Measurements from ENCODE around the gene BTBD10. TPM values are rescaled to one million over a fixed set of nuclear protein-coding genes. Genes with fewer than 3 reads are reported as not detected.

Gene BTBD10
- total and polyA plus RNA-seq, 2 experiments from 2014 or later, result 21.3 to 44.1 TPM

GRCh38 chr11:13354335-13354734 lies 108.7 kb downstream of the BTBD10 start:
- Histone ChIP-seq H3K27me3 (no peaks in the 10 kb centered on the region), H3K36me3 (replicated peaks; ENCODE audit: insufficient read depth, low read depth) (no peaks in the 10 kb centered on the region)

DNA sequence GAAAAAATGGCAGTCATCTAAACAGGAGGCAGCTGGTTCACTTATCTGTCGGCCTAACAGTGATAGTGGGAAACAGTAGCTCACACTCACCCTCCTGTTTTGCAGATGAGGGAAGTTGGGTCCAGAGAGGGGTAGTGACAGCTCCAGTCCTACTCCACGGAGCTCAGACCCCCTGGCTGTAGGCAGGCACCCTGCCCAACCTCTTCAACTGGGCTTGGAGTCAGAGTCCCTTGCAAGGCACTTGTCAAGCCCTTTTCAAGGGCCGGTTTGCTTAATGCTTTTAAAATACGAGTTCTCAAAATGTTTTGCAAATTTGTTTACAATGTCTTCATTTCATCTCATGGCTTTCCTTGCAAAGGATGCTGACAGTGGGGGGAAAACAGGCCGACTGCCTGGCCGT lies 110.3 kb downstream of the BTBD10 start:
- WGBS (ENCODE audit: low lambda C conversion rate, missing lambda C conversion rate), result 84% methylated on average over 6 of the region's 6 CpGs

More at GRCh38 chr11:13354335-13354734, 108.7 kb downstream of the BTBD10 start:
- H3K9me2 ChIP-seq (replicated peaks; ENCODE audit: insufficient read depth), result no peaks in the 10 kb centered on the region
- TF ChIP-seq, protein P1, sequence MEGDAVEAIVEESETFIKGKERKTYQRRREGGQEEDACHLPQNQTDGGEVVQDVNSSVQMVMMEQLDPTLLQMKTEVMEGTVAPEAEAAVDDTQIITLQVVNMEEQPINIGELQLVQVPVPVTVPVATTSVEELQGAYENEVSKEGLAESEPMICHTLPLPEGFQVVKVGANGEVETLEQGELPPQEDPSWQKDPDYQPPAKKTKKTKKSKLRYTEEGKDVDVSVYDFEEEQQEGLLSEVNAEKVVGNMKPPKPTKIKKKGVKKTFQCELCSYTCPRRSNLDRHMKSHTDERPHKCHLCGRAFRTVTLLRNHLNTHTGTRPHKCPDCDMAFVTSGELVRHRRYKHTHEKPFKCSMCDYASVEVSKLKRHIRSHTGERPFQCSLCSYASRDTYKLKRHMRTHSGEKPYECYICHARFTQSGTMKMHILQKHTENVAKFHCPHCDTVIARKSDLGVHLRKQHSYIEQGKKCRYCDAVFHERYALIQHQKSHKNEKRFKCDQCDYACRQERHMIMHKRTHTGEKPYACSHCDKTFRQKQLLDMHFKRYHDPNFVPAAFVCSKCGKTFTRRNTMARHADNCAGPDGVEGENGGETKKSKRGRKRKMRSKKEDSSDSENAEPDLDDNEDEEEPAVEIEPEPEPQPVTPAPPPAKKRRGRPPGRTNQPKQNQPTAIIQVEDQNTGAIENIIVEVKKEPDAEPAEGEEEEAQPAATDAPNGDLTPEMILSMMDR (IDR thresholded peaks at IDR 0.05; ENCODE audit: poor library complexity), result peak; percentile 9
- no peak for TF ChIP-seq EZH2phosphoT487 (IDR thresholded peaks at IDR 0.05; ENCODE audit: low read depth, severe bottlenecking, unreplicated experiment)
- 74% methylated on average over 6 of the region's 6 CpGs for WGBS (ENCODE audit: low lambda C conversion rate, missing lambda C conversion rate)
- no peak for DNase-seq (ENCODE audit: low spot score)
- H3K9me3 ChIP-seq (ENCODE audit: low read depth), result no peaks in the 10 kb centered on the region
- no peaks in the 10 kb centered on the region for H4K20me1 ChIP-seq (ENCODE audit: insufficient read depth, poor library complexity, severe bottlenecking)
- no peaks in the 10 kb centered on the region for H3K79me2 ChIP-seq
- H3K4me2 ChIP-seq, result no peak overlapping the region
- no peaks in the 10 kb centered on the region for H3K4me1 ChIP-seq (ENCODE audit: insufficient read depth)
- no peak overlapping the region for H3K4me3 ChIP-seq
- H2AFZ ChIP-seq, result no peak overlapping the region
- H3K27ac ChIP-seq, result no peak overlapping the region

GRCh38 chr11:13349581-13349980 lies 113.4 kb downstream of the BTBD10 start:
- DNase-seq (ENCODE audit: low spot score), result no peak
- WGBS (ENCODE audit: low lambda C conversion rate, missing lambda C conversion rate), result 90% methylated on average over 6 of the region's 6 CpGs
- H3K9me3 ChIP-seq (ENCODE audit: low read depth), result no peaks in the 10 kb centered on the region
- H2AFZ ChIP-seq, result no peak overlapping the region
- no peaks in the 10 kb centered on the region for H3K27me3 ChIP-seq
- H3K27ac ChIP-seq, result no peak overlapping the region
- TF ChIP-seq EZH2 (IDR thresholded peaks at IDR 0.05; ENCODE audit: borderline replicate concordance), result no peak
- TF ChIP-seq EZH2phosphoT487 (IDR thresholded peaks at IDR 0.05; ENCODE audit: low read depth, severe bottlenecking, unreplicated experiment), result no peak
- TF ChIP-seq, protein P1 (IDR thresholded peaks at IDR 0.05; ENCODE audit: poor library complexity), result no peak
- no peaks in the 10 kb centered on the region for H3K4me1 ChIP-seq (ENCODE audit: insufficient read depth)
- no peaks in the 10 kb centered on the region for H3K9me2 ChIP-seq (replicated peaks; ENCODE audit: insufficient read depth)
- no peak overlapping the region for H3K4me3 ChIP-seq
- H3K79me2 ChIP-seq, result no peaks in the 10 kb centered on the region
- H3K4me2 ChIP-seq, result no peak overlapping the region
- no peaks in the 10 kb centered on the region for H4K20me1 ChIP-seq (ENCODE audit: insufficient read depth, poor library complexity, severe bottlenecking)
- no peaks in the 10 kb centered on the region for H3K36me3 ChIP-seq (replicated peaks; ENCODE audit: insufficient read depth, low read depth)

More for the DNA sequence above, 110.3 kb downstream of the BTBD10 start:
- no peak overlapping the region for H3K27ac ChIP-seq
- no peak overlapping the region for H2AFZ ChIP-seq
- no peaks in the 10 kb centered on the region for H3K79me2 ChIP-seq
- no peaks in the 10 kb centered on the region for H3K36me3 ChIP-seq (replicated peaks; ENCODE audit: insufficient read depth, low read depth)
- no peaks in the 10 kb centered on the region for H3K27me3 ChIP-seq
- no peaks in the 10 kb centered on the region for H4K20me1 ChIP-seq (ENCODE audit: insufficient read depth, poor library complexity, severe bottlenecking)
- no peak for DNase-seq (ENCODE audit: low spot score)
- H3K4me3 ChIP-seq, result no peak overlapping the region
- H3K9me2 ChIP-seq (replicated peaks; ENCODE audit: insufficient read depth), result no peaks in the 10 kb centered on the region
- H3K4me1 ChIP-seq (ENCODE audit: insufficient read depth), result no peaks in the 10 kb centered on the region
- no peaks in the 10 kb centered on the region for H3K9me3 ChIP-seq (ENCODE audit: low read depth)
- H3K4me2 ChIP-seq, result no peak overlapping the region
- TF ChIP-seq, protein P1 (IDR thresholded peaks at IDR 0.05; ENCODE audit: poor library complexity), result no peak
- TF ChIP-seq EZH2phosphoT487 (IDR thresholded peaks at IDR 0.05; ENCODE audit: low read depth, severe bottlenecking, unreplicated experiment) (no peak), EZH2 (IDR thresholded peaks at IDR 0.05; ENCODE audit: borderline replicate concordance) (no peak)

GRCh38 chr11:13349046-13349445 lies 114.0 kb downstream of the BTBD10 start:
- H3K79me2 ChIP-seq, result no peaks in the 10 kb centered on the region
- no peak overlapping the region for H3K27ac ChIP-seq
- WGBS (ENCODE audit: low lambda C conversion rate, missing lambda C conversion rate), result 93% methylated on average over 6 of the region's 6 CpGs
- no peak for TF ChIP-seq EZH2 (IDR thresholded peaks at IDR 0.05; ENCODE audit: borderline replicate concordance)
- TF ChIP-seq, protein P1 (IDR thresholded peaks at IDR 0.05; ENCODE audit: poor library complexity), result no peak
- no peak for TF ChIP-seq EZH2phosphoT487 (IDR thresholded peaks at IDR 0.05; ENCODE audit: low read depth, severe bottlenecking, unreplicated experiment)
- no peak overlapping the region for H3K4me3 ChIP-seq
- no peaks in the 10 kb centered on the region for H3K9me3 ChIP-seq (ENCODE audit: low read depth)
- H3K4me1 ChIP-seq (ENCODE audit: insufficient read depth), result no peaks in the 10 kb centered on the region
- no peaks in the 10 kb centered on the region for H3K9me2 ChIP-seq (replicated peaks; ENCODE audit: insufficient read depth)
- H4K20me1 ChIP-seq (ENCODE audit: insufficient read depth, poor library complexity, severe bottlenecking), result no peaks in the 10 kb centered on the region
- H3K4me2 ChIP-seq, result no peak overlapping the region
- no peaks in the 10 kb centered on the region for H3K36me3 ChIP-seq (replicated peaks; ENCODE audit: insufficient read depth, low read depth)
- no peak for DNase-seq (ENCODE audit: low spot score)
- H2AFZ ChIP-seq, result no peak overlapping the region
- H3K27me3 ChIP-seq, result no peaks in the 10 kb centered on the region
